DOHH2 (cell line): ENCODE data around the gene SLC39A10.

ENCODE experiments used
- H3F3A ChIP-seq: fragments of 200-600 bp; sonication (generic), shearing (Covaris generic); 2 replicates; pipeline ENCODE4 v1.6.0; 2016; ENCODE audit warnings: antibody characterized with exemption, mild to moderate bottlenecking; ENCODE audit not compliant: control insufficient read depth, insufficient read depth
- H3K27ac ChIP-seq: fragments of 200-600 bp; sonication (generic); 2 replicates; pipeline ENCODE4 v1.5.1; 2014; ENCODE audit warnings: low read depth, mild to moderate bottlenecking, low read length, moderate library complexity
- H3K27me3 ChIP-seq: fragments of 200-600 bp; sonication (generic); 2 replicates; pipeline ENCODE4 v1.6.1; 2014; ENCODE audit warnings: mild to moderate bottlenecking, low read length, mixed read lengths; ENCODE audit not compliant: control insufficient read depth
- H3K36me3 ChIP-seq: fragments of 200-600 bp; sonication (generic); 2 replicates; pipeline ENCODE4 v1.6.1; 2014; ENCODE audit warnings: mild to moderate bottlenecking, low read length, moderate library complexity, mixed read lengths; ENCODE audit not compliant: control insufficient read depth
- H3K4me1 ChIP-seq: fragments of 200-600 bp; sonication (generic); 2 replicates; pipeline ENCODE4 v1.6.1; 2014; ENCODE audit warnings: mild to moderate bottlenecking, low read length, mixed read lengths; ENCODE audit not compliant: control insufficient read depth
- H3K4me2 ChIP-seq: fragments of 200-600 bp; sonication (generic); 2 replicates; pipeline ENCODE4 v1.6.0; 2014; ENCODE audit warnings: mild to moderate bottlenecking, low read length, moderate library complexity
- H3K4me3 ChIP-seq: fragments of 200-600 bp; sonication (generic); 2 replicates; pipeline ENCODE4 v1.5.1; 2014; ENCODE audit warnings: mild to moderate bottlenecking, low read length, mixed read lengths
- H3K79me2 ChIP-seq: fragments of 200-600 bp; sonication (generic); 2 replicates; pipeline ENCODE4 v1.6.1; 2014; ENCODE audit warnings: mild to moderate bottlenecking, low read length, mixed read lengths; ENCODE audit not compliant: control insufficient read depth
- H3K9me2 ChIP-seq: fragments of 200-600 bp; sonication (generic); replicated peaks from 2 replicates; pipeline ENCODE4 v1.6.1; 2014; ENCODE audit warnings: mild to moderate bottlenecking, low read length, mixed read lengths; ENCODE audit not compliant: control insufficient read depth
- H3K9me3 ChIP-seq: fragments of 200-600 bp; sonication (generic); 2 replicates; pipeline ENCODE4 v1.6.1; 2014; ENCODE audit warnings: antibody characterized with exemption, low read length, mixed read lengths; ENCODE audit not compliant: control insufficient read depth, insufficient read depth
- H4K20me1 ChIP-seq: fragments of 200-600 bp; sonication (generic); 2 replicates; pipeline ENCODE4 v1.6.0; 2014; ENCODE audit warnings: low read depth, mild to moderate bottlenecking, antibody characterized with exemption, low read length, moderate library complexity; ENCODE audit not compliant: control insufficient read depth, insufficient read depth
- CTCF ChIP-seq: fragments of 200-600 bp; sonication (generic); IDR thresholded peaks from one replicate; pipeline ENCODE4 v1.5.1; 2014; ENCODE audit warnings: antibody characterized with exemption, mild to moderate bottlenecking, low read depth, low read length; ENCODE audit not compliant: poor library complexity, severe bottlenecking
- EZH2phosphoT487 ChIP-seq: fragments of 200-600 bp; sonication (generic); IDR thresholded peaks from 2 replicates; pipeline ENCODE4 v1.6.1; 2017; ENCODE audit warnings: borderline replicate concordance, mild to moderate bottlenecking, antibody characterized with exemption, low read length, moderate library complexity, mixed read lengths

SLC39A10 gene

GRCh38 chr2:195711478-195711877 lies 54.5 kb downstream of the SLC39A10 start:
- peaks cover 27% of the 10 kb centered on the region for H3K36me3 ChIP-seq
- TF ChIP-seq CTCF (no peak), EZH2phosphoT487 (no peak)
- no peaks in the 10 kb centered on the region for H3K79me2 ChIP-seq
- H3F3A ChIP-seq = no peaks in the 10 kb centered on the region
- H3K27ac ChIP-seq = no peak overlapping the region
- no peak overlapping the region for H3K4me2 ChIP-seq
- H3K9me2 ChIP-seq = no peaks in the 10 kb centered on the region
- H3K4me3 ChIP-seq = no peak overlapping the region
- no peaks in the 10 kb centered on the region for H3K27me3 ChIP-seq
- no peaks in the 10 kb centered on the region for H3K4me1 ChIP-seq
- H4K20me1 ChIP-seq = no peaks in the 10 kb centered on the region
- H3K9me3 ChIP-seq = no peaks in the 10 kb centered on the region

- TF ChIP-seq EZH2phosphoT487 (no peak), CTCF (no peak)
- Histone ChIP-seq H3F3A (no peaks in the 10 kb centered on the region), H3K79me2 (no peaks in the 10 kb centered on the region)
These were observed 59.4 kb downstream of the SLC39A10 start for GRCh38 chr2:195716466-195716865.

GRCh38 chr2:195721042-195721441 lies 64.0 kb downstream of the SLC39A10 start:
- H3K4me2 ChIP-seq = no peak overlapping the region
- H3K27me3 ChIP-seq = no peaks in the 10 kb centered on the region
- H3F3A ChIP-seq = no peaks in the 10 kb centered on the region
- H3K9me3 ChIP-seq = no peaks in the 10 kb centered on the region
- H3K4me1 ChIP-seq = no peaks in the 10 kb centered on the region
- TF ChIP-seq CTCF (no peak), EZH2phosphoT487 (no peak)
- H3K79me2 ChIP-seq = no peaks in the 10 kb centered on the region
- no peaks in the 10 kb centered on the region for H3K9me2 ChIP-seq
- H3K36me3 ChIP-seq = peaks cover 30% of the 10 kb centered on the region
- H3K4me3 ChIP-seq = no peak overlapping the region
- no peaks in the 10 kb centered on the region for H4K20me1 ChIP-seq
- no peak overlapping the region for H3K27ac ChIP-seq

More at GRCh38 chr2:195716466-195716865, 59.4 kb downstream of the SLC39A10 start:
- Histone ChIP-seq H3K27me3 (no peaks in the 10 kb centered on the region), H4K20me1 (no peaks in the 10 kb centered on the region), H3K4me1 (no peaks in the 10 kb centered on the region), H3K36me3 (peaks cover 39% of the 10 kb centered on the region), H3K4me2 (no peak overlapping the region), H3K9me3 (no peaks in the 10 kb centered on the region), H3K9me2 (no peaks in the 10 kb centered on the region), H3K27ac (no peak overlapping the region), H3K4me3 (no peak overlapping the region)
